NCI-H1930 (cell line): Measurements from ENCODE around the gene MYO1C.
"Not testable (repeated sequence)": the region's sequence is repeated elsewhere in the genome, so short reads cannot be mapped to it uniquely, and the experiment has no call there.

Experiments used
- DNase-seq, 2 experiments: peaks; one replicate each; lab custom pipeline; 2025; lab: John Stamatoyannopoulos, UW

MYO1C gene, protein sequence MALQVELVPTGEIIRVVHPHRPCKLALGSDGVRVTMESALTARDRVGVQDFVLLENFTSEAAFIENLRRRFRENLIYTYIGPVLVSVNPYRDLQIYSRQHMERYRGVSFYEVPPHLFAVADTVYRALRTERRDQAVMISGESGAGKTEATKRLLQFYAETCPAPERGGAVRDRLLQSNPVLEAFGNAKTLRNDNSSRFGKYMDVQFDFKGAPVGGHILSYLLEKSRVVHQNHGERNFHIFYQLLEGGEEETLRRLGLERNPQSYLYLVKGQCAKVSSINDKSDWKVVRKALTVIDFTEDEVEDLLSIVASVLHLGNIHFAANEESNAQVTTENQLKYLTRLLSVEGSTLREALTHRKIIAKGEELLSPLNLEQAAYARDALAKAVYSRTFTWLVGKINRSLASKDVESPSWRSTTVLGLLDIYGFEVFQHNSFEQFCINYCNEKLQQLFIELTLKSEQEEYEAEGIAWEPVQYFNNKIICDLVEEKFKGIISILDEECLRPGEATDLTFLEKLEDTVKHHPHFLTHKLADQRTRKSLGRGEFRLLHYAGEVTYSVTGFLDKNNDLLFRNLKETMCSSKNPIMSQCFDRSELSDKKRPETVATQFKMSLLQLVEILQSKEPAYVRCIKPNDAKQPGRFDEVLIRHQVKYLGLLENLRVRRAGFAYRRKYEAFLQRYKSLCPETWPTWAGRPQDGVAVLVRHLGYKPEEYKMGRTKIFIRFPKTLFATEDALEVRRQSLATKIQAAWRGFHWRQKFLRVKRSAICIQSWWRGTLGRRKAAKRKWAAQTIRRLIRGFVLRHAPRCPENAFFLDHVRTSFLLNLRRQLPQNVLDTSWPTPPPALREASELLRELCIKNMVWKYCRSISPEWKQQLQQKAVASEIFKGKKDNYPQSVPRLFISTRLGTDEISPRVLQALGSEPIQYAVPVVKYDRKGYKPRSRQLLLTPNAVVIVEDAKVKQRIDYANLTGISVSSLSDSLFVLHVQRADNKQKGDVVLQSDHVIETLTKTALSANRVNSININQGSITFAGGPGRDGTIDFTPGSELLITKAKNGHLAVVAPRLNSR

DNA sequence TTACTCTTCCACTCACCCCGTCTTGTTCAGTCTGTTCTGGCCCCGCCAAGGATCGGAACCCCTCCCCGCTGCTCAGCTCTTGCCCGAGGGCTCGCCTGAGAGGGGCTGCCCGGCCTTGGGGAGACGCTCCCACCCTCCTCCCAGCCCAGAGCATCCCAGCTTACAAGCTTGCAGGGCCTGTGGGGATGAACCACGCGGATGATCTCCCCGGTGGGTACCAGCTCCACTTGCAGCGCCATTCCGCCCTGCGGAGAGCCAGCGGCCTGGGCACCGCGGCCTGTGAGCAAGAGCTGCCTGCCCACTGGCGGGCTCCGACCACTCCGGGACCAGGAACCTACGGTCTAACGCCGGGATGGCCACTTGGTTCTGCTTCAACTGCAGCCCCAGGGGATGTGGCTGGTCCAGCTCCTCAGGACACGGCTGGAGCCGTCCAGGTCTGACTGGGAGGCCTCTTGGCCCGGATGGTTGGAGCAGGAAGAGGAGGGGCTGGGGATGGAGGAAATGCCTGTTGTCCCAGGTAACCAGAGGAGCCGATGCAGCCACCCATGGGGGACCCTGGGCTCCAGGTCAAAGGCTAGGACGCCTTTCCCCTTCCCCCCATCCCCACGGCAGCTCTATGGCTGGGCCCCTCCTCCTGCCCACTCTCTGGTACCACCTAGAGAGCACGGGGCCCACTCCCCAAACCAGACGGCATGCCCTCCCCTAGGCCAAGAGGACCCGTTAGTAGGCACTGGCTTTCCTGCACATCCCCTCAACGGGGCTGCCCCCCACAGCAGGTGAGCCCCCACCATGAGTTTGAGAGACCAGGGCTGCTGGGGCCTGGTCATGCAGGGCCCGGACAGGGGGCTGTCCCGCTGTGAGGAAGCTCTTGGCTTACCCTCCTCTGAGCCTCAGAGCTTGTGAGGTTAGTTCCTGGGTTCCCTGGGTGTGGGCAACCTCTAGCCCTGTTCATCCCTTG lies at the start of gene MYO1C:
MYO1C (minus strand) TSS at position 438 of the 958 bp plus-strand sequence; CDS start at position 239, 199 bp downstream.
- DNase-seq, result no peak

DNA sequence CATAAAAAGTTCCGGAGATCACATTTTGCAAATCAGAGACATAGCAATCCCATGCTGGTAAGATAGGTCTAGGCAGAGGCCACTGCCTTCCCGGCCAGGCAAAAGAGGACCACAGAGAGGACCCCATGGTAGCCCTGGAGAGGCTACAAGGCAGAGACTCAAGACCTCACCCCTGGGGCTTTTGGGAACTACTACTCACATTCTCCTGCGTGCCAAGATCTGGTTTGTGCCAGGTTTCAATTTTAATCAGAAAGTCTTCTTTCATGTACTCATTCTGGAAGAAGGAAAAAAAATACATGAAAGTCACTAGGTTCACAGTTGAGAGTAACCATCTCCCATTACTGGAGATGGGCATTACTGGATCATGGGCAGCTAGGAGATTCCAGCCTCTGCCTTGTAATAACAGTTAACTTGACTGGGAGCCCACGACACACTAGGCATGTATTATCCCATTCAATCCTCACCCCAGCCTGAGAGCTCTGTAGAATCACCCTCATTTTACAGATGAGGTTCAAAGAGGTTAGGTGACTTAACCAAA lies 49.0 kb upstream of the MYO1C start:
- DNase-seq, result no peak

DNA sequence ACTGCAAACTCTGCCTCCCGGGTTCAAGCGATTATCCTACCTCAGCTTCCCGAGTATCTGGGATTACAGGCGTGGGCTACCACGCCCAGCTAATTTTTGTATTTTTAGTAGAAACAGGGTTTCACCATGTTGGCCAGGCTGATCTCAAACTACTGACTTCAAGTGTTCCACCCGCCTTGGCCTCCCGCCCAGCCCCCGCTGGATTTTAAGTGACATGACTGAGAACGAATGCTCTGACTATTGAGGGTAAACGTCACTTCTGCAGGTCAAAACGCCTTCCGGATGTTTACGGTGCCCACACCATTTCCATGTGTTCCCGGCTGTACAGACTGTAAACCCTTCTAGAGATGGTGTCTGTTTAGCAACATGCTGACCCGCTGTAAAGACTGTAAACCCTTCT lies 47.3 kb upstream of the MYO1C start:
- no peak for DNase-seq

DNA sequence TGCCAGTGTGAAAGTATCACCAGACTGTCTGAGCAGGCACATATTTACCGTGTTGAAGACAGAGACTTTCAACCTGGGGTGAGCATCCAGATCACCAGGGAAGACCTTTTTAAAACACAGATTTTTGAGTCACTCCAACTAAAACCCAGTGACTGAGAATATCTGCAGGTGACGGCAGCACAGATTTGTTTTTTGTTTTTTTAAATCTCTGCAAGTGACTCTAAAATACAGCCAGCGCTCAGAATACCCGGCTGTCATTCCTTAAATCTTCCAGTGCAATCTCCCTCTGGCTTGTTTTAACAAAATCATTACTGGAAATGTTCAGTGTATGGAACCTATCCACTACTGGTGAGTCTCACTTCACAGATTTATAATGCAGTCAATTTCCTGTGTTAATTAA lies 43.3 kb upstream of the MYO1C start:
- no peak for DNase-seq

DNA sequence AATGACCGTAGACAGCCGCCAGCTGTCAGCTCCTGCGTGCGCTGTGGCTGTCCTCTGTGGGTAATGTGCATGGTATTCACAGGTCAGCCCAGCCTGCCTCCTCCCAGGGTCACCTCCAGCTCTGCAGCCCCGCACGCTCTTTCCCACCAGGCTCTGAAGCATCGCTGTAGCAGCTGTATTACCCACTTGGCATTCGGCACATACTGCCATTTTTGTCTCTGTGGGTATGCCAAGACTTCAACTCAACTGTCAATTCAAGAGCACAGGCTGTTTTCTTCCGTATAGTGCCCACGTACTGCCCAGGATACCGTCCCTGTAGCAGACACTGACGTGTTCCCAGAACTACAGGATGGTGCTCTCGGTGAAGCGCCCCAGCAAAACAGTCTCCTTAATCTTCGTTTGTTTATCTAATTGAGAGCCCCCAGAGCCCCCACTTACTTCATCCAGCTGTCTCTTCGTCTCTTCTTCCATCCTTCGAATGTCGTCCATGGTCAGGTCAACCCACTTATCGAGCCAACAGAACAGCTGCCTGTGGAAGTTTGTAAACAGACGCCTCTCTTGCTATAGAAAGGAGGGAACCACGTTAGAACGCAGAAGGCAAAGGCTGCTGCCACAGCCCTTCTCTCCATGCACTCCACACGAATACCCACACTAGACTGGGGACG lies 41.3 kb upstream of the MYO1C start:
- DNase-seq, result no peak

DNA sequence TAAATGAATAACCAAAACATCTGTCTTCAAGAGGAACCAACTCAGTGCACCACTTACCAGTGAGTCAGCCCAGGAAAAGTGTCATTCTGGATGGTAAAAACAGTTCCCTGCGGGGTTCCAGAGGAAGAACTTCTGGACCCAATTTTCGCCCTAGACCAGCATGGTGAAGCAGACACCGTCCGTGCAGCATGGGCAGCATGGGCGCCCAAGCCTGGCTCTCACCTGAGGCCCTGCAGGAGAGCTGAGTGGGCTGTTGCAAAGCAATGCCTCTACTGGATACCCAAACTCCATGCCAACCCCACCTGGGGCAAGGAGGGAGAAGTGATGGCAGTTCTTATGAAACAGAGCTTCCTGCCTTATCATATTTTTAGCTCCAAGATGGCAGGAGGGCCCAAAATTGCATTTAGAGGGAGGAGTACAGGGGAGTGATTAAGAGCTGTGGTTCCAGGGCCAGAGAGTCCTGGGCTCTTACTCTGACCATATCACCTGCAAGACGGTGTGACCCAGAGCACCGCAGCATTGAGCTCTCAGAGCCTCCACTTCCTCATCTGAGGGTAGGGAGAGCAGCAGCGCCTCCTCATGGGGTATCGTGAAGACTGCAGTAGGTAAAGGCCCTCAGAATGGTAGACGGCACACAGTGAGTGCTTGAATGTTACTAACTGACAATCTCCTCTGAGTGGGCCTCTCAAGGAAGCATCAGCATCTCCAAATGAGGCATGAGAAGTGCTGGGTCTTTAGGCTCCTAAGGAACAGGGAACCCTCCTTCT lies 40.5 kb upstream of the MYO1C start:
- peak; percentile 6 to 11 for DNase-seq

DNA sequence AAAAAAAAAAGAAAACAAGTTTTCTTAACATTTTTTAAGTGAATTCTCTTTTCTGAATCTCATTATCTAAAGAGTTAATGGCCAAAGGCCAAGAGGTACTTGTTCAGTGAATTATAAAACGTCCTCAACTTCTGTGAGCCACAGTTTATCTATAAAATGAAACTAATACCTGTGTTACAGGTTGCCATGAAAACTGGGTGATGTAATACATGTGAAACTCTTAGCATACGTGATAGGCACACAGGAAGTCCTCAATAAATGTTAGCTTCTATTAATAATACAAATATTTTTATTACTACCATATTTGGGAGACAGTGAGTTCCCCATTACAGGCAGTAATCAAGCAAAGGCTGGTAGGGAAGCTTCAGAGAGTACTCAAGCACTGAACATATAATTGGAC lies 37.4 kb upstream of the MYO1C start:
- no peak for DNase-seq

DNA sequence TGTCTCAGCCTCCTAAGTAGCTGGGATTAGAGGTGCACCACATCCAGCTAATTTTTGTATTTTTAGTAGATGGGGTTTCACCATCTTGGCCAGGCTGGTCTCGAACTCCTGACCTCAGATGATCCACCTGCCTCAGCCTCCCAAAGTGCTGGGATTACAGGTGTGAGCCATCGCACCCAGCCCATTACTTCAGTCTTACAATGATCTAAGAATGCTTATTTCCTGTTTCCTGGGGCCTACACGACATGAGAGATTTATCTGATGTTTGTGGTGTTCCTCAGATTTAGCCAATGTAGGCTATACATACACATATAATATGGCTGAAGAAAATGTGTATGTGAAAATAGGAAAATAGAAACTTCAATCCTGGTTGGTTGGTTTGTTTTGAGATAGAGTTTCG lies 34.4 kb upstream of the MYO1C start:
- DNase-seq, result not testable (repeated sequence)

DNA sequence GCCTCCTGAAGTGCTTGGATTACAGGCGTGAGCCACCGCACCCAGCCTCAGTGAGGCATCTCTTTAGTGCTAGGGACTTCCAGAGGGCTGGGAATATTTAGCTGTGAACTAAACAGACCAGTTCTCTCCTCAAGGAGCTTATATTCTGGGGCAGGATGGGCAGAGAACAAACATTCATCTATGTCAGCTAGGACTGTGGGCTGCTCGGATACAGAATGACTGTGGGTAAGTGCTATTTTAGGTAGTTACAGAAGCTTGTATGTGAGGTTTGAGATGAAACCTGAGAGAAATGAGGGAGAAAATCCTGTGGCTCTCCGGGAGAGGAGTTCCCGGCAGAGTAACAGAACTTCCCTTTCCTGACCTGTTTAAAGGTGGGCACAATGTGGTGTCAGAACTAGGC lies 30.1 kb upstream of the MYO1C start:
- DNase-seq, result no peak

DNA sequence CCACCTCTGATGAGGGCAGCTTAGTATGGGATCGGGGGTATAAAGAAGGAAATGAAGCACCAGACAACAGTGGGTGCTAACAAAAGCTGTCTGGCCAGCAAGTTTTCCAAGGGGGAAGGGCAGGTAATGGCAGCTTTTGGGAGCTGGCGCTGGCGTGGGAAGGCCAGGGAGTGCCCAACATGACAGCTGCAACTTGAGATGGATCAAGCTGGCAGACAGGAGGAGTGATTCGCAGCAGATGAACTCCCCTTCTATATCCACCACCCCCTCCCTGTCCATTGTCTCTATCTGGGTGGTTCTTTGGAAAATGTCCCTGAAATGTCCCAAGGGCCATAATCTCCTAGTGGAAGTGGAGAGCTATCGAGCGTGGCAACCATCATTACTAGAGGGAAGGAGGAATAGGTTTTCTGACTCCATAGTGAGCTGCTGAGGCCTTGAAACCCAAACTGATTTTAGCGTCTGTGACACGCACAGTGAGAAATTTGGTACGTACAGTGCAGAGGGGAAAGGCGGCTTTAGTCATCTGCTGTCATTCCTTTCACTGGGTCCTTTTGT lies 28.7 kb upstream of the MYO1C start:
- no peak for DNase-seq

DNA sequence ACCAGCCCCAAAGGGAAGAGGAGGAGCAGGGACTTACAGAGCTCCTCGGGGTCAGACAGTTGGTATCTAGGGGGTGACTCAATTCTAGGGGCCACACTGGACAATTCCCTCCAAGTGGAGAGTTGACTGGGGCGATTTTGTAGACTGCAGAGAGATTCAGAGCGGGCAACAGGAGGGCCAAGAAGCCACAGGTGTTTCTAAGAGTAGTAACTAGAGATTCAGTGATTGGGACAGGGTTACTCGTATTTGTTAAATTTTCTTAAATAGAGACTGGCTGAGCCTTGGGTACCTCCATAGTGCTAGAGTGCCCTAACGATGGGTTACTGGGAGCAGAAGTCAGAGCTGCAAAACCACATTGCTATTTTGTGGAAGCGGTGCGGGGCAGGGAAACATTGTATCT lies 27.2 kb upstream of the MYO1C start:
- DNase-seq, result no peak

DNA sequence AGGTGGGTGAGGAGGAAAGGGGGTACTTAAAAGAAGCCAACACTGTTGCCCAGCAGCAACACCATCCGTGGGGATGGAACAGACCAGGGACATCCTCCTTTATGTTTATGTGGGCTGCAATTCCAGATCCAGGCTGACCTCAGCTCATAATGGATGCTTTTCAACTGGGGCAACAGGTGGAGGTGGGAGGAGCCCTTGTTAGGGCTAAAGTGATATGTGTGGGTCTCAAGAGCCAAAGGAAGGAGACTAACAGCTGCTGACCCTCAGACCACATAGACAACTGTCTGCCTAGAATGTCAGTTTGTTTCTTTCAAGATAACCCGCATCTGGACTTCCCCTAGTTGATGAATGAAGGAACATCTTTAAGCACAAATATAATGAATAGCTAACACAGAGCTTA lies 25.9 kb upstream of the MYO1C start:
- DNase-seq, result no peak

DNA sequence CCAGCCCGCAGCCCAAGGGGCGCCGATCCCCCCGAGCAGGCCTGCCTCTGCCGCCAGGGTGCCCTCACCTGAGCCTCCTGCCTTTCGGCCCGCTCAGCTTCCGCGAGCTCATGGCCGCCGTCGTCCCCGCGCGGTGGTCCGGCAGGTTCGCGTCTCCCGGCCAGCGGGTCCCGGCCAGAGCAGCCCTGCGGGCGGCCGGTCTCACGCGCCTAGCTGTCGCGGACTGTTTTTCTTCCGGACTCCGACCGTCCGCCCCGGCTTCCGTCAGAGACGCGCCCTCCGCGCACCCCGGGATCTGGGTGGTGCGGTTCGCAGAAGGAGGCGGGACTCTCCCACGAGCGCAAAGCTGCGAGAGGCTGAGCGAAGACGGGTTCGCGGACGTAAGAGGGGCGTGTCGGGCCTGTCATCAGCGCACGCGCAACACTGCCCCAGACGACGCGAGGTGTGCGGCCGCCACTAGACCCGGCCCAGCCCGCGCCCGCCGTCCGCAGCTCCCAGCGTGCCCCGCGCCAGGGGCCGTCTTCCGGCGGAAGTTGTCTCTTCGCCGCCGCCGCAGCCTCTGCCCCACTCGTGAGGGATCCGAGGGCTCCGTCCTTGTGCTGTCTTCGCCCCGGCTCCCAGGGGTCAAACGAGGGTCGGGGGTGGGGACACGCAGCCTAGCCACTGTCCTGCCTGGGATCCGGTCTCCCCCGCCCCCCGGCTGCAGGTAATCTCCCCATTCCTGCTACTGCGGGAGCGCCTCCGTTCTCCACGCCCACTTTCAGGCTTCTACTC lies 24.1 kb upstream of the MYO1C start, which contains the start of gene INPP5K:
INPP5K (minus strand) TSS at position 225 of the 774 bp plus-strand sequence; CDS start at position 112, 113 bp downstream.
- DNase-seq, result peak; percentile 96

DNA sequence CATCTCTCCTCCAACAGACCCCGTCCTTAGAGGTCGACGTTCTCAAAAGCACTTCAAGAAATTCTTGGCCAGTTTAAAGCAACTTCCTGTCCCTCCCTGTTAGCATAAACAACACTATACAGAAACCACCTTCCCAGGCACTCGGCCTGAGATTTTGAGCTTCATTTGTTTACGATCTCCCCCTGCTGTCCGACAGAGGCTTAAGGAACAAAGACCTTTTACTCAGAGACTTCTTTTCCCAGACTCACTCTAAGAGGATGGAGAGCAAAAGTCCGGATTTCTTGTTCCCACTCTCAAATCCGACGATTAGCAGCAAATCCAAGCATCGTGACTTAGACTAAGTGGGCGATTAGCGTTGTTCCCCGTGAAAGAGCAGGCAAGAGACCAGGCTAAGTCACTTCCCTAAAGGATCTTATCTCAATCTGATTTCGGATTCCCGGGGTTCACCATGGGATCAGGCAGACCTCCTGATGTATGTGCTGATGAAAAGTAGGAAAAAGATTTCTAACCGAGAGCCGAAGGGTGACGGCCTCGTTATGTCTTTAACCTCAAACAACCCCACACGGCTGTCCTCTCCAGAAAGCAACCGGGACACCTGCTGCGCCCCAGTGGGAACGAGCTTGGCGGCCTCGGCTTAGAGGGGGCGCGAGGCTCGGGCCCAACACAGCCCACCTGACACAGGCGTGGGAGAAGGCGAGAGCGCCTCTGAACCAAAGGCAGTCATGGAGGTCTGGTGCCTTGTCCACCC lies 23.3 kb upstream of the MYO1C start:
- no peak for DNase-seq

DNA sequence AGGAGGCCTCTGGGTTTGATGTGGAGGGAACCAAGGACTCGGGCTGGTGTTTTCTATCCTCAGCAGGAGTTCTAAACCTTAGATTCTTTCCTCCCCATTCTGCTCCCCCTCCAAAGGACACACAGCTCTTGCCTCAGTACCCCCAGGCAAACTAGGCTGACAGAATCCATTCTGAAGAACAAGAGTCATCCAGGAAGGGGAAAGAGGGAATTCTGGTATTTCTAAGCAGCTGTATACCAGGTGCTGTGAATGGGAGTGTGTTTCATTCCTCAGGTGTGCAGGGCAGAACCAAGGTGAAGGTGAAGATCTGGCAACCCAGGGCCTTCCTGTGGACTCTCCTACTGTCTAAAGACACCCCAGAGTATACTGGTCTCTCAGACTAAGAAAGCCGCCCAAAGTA lies 19.9 kb upstream of the MYO1C start:
- DNase-seq, result no peak

DNA sequence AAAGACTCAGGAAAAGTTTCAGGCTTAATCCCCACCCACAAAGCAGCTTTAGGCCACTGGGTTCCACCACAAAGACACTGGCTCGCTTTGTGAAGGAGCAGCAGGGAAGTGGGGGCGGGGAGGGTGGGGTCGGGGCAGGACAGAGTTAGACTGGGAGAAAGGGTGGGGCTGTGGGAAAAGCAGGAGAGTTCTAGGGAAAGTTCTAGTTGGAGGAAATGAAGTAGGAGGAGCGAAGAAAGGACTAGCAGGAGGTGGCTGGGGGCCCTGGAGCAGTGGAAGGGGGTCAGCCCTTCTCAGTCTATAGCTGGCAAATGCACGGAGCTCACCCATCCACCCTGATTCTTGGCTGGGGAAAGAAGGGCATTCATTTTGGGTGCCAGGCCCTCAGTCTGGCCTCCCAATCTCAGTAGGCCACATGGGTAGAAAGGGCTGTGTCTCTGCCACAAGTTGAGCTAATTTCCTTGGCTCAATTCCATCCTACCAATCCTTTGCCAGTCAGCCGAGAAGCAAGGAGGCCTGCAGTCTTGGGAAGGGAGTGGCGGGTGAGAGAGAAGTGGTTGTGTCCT lies 19.4 kb upstream of the MYO1C start:
- no peak for DNase-seq

DNA sequence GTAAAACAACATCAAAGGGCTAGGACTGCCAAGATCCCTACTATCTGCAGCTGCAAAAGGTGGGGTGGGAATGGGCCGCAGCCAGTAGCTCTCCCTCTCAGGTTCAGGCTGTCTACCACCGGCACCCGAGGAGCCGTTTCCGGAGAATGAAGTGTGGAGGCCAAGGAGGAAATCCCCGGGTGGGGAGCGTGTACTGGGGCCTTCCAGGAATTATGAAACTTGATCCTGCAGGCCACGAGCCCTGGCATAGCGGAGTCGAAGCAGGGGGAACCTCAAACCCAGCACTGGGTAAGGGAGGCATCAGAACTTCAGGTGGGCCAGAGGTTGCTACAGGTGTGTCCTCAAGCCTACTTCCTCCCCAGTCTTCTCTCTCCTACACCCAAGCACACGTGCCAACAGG lies 18.8 kb upstream of the MYO1C start:
- no peak for DNase-seq
